HG03025 (cell line): ENCODE results near the gene SLC35G2.
"Not testable (repeated sequence)": the region's sequence is repeated elsewhere in the genome, so short reads cannot be mapped to it uniquely, and the experiment has no call there.

ENCODE experiments used
- ATAC-seq: cut with Tn5 transposase; IDR thresholded peaks from one replicate; pipeline ENCODE4 v1.9.1; 2021; ENCODE audit warnings: mild to moderate bottlenecking, moderate library complexity; ENCODE audit not compliant: unreplicated experiment, low FRiP score

SLC35G2 gene

GRCh38 chr3:136818769-136819391 is at the start of gene SLC35G2:
Gene SLC35G2 (plus strand): TSS chr3:136819126. CDS start chr3:136854461, 35,335 bp downstream.
- ATAC-seq = no peak

- ATAC-seq = no peak
Measured at GRCh38 chr3:136772709-136773108, 46.2 kb upstream of the SLC35G2 start.

- ATAC-seq = no peak
Measured at GRCh38 chr3:136778865-136779264, 40.1 kb upstream of the SLC35G2 start.

- ATAC-seq = no peak
Measured at GRCh38 chr3:136780741-136781140, 38.2 kb upstream of the SLC35G2 start.

- ATAC-seq = no peak
Measured at GRCh38 chr3:136783708-136784191, 35.2 kb upstream of the SLC35G2 start.

GRCh38 chr3:136787349-136787748 is 31.6 kb upstream of the SLC35G2 start:
- ATAC-seq = no peak

GRCh38 chr3:136788154-136788553 is 30.8 kb upstream of the SLC35G2 start:
- no peak for ATAC-seq

- no peak for ATAC-seq
Measured at GRCh38 chr3:136789976-136790375, 28.9 kb upstream of the SLC35G2 start.

GRCh38 chr3:136790786-136791185 is 28.1 kb upstream of the SLC35G2 start:
- ATAC-seq = no peak

GRCh38 chr3:136792556-136793330 is 26.2 kb upstream of the SLC35G2 start:
- ATAC-seq = no peak

GRCh38 chr3:136801146-136801545 is 17.8 kb upstream of the SLC35G2 start:
- ATAC-seq = not testable (repeated sequence)

- ATAC-seq = no peak
Measured at GRCh38 chr3:136802481-136802996, 16.4 kb upstream of the SLC35G2 start.

- ATAC-seq = no peak
Measured at GRCh38 chr3:136804141-136804540, 14.8 kb upstream of the SLC35G2 start.

GRCh38 chr3:136804813-136805212 is 14.1 kb upstream of the SLC35G2 start:
- no peak for ATAC-seq

- no peak for ATAC-seq
Measured at GRCh38 chr3:136805795-136806194, 13.1 kb upstream of the SLC35G2 start.

GRCh38 chr3:136811701-136812100 is 7.2 kb upstream of the SLC35G2 start:
- no peak for ATAC-seq

GRCh38 chr3:136817448-136817847 is 1.5 kb upstream of the SLC35G2 start:
- no peak for ATAC-seq

GRCh38 chr3:136818191-136818768 is 646 bp upstream of the SLC35G2 start:
- ATAC-seq = no peak

- no peak for ATAC-seq
Measured at GRCh38 chr3:136819392-136819730, 435 bp downstream of the SLC35G2 start.

GRCh38 chr3:136819731-136820679 is 1.1 kb downstream of the SLC35G2 start:
- ATAC-seq = no peak
